Panc1 (cell line): Measurements from ENCODE around the gene SCLY.

ENCODE experiments used
- POLR2AphosphoS5 ChIP-seq: IDR thresholded peaks from 2 replicates; pipeline ENCODE4 v1.6.1; 2012; ENCODE audit warnings: mild to moderate bottlenecking, low read depth, low read length, moderate library complexity
- SIN3A ChIP-seq: IDR thresholded peaks from 2 replicates; pipeline ENCODE4 v1.6.1; 2012; ENCODE audit warnings: low read depth, mild to moderate bottlenecking, low read length, moderate library complexity, borderline replicate concordance; ENCODE audit not compliant: insufficient read depth
- TF ChIP-seq, protein P1 (sequence below): fragments of 450-650 bp; IDR thresholded peaks from 2 replicates; pipeline ENCODE4 v1.5.1; 2017; ENCODE audit warnings: mild to moderate bottlenecking
- TF ChIP-seq, protein P2 (sequence below), 2 experiments: IDR thresholded peaks; 2 replicates each; pipeline ENCODE4 v1.6.1; 2011 to 2012; ENCODE audit warnings: low read depth in 2 of 2, control low read depth in 1 of 2, low read length in 1 of 2, mild to moderate bottlenecking in 1 of 2, moderate library complexity in 1 of 2; ENCODE audit not compliant: insufficient read depth in 1 of 2

DNA sequence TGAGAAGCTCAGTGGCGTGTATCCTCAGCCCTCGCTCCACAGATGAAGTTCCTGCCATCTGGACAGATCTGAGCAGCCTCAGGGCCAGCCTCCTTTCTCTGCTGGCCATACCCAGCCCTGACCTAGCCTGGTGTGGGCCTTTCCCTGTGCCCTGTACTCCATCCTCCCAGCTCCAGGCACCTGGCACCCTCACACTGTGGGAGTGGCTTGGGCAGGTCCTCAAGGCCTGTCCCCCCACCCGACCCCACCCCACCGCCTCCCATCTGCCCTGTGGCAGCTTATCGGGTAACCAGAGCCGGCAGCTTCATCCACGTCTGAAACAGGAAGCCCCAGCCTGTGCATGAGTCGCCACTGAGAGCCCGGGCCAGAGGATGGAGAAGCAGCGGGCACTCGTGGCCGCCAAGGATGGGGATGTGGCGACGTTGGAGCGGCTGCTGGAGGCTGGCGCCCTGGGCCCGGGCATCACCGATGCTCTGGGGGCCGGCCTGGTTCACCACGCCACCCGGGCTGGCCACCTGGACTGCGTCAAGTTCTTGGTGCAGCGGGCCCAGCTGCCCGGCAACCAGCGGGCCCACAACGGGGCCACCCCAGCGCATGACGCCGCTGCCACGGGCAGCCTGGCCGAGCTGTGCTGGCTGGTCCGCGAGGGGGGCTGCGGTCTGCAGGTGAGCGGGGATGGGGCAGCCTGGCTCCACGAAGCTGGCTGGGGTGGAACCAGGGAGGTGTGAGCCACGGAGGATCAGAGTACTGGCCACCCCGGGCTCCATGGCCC is 39.4 kb downstream of the SCLY start, which contains the start of gene ESPNL:
- TF ChIP-seq, protein P1, sequence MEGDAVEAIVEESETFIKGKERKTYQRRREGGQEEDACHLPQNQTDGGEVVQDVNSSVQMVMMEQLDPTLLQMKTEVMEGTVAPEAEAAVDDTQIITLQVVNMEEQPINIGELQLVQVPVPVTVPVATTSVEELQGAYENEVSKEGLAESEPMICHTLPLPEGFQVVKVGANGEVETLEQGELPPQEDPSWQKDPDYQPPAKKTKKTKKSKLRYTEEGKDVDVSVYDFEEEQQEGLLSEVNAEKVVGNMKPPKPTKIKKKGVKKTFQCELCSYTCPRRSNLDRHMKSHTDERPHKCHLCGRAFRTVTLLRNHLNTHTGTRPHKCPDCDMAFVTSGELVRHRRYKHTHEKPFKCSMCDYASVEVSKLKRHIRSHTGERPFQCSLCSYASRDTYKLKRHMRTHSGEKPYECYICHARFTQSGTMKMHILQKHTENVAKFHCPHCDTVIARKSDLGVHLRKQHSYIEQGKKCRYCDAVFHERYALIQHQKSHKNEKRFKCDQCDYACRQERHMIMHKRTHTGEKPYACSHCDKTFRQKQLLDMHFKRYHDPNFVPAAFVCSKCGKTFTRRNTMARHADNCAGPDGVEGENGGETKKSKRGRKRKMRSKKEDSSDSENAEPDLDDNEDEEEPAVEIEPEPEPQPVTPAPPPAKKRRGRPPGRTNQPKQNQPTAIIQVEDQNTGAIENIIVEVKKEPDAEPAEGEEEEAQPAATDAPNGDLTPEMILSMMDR, result no peak
- no peak for TF ChIP-seq SIN3A
- no peak for TF ChIP-seq POLR2AphosphoS5
- TF ChIP-seq, protein P2, sequence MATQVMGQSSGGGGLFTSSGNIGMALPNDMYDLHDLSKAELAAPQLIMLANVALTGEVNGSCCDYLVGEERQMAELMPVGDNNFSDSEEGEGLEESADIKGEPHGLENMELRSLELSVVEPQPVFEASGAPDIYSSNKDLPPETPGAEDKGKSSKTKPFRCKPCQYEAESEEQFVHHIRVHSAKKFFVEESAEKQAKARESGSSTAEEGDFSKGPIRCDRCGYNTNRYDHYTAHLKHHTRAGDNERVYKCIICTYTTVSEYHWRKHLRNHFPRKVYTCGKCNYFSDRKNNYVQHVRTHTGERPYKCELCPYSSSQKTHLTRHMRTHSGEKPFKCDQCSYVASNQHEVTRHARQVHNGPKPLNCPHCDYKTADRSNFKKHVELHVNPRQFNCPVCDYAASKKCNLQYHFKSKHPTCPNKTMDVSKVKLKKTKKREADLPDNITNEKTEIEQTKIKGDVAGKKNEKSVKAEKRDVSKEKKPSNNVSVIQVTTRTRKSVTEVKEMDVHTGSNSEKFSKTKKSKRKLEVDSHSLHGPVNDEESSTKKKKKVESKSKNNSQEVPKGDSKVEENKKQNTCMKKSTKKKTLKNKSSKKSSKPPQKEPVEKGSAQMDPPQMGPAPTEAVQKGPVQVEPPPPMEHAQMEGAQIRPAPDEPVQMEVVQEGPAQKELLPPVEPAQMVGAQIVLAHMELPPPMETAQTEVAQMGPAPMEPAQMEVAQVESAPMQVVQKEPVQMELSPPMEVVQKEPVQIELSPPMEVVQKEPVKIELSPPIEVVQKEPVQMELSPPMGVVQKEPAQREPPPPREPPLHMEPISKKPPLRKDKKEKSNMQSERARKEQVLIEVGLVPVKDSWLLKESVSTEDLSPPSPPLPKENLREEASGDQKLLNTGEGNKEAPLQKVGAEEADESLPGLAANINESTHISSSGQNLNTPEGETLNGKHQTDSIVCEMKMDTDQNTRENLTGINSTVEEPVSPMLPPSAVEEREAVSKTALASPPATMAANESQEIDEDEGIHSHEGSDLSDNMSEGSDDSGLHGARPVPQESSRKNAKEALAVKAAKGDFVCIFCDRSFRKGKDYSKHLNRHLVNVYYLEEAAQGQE (IDR thresholded peaks at IDR 0.05; ENCODE audit: insufficient read depth in 1 of 2, low read depth in 2 of 2, low read length in 1 of 2), result no peak
